ENCODE measurements around the gene GALNT18.

GALNT18 gene

GRCh38 chr11:11621573-11622339, at the start of gene GALNT18:
GALNT18 (minus strand) TSS chr11:11622005.
- DNase-seq, result peak; percentile 89

DNA sequence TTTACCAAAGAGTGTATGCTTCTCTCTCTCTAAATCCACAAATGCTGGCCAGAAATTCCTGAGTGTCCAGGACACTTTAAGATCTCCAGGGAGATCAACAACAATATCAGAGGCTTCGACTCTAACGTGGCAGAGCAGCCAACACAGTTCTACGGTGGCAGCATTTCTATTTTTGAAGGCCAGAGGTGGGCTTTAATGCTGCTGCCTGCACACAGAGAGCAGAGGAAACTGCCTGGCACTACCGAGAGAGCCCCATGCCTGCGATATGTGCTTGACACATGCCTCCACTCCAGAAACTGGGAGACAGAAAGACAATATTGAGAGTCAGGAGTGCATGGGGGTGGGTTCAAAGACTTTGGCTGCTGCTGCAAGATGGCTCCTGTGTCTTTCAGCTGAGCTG, 48.8 kb upstream of the GALNT18 start:
- no peak for DNase-seq

GRCh38 chr11:11669233-11669846, 47.5 kb upstream of the GALNT18 start:
- no peak for DNase-seq

DNA sequence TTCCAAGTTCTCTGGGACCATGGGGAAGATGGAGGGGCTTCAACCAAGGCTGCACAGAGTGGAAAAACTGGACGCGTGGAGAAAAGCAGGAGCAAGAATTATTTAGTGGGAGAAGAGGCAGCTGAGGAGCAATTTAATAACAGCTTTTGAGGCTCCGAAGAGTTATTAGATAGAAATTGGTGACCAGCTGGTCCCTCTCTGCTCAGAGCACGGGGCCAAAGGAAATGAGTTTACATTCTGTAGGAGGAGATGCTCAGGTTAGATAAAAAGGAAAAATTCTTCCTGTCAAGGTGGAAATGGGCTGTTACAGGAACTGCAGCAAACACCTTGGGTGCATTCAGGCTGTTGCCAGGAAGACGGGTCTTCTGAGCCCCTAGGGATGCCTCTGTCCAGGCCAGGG, 47.0 kb upstream of the GALNT18 start:
- no peak for DNase-seq

DNA sequence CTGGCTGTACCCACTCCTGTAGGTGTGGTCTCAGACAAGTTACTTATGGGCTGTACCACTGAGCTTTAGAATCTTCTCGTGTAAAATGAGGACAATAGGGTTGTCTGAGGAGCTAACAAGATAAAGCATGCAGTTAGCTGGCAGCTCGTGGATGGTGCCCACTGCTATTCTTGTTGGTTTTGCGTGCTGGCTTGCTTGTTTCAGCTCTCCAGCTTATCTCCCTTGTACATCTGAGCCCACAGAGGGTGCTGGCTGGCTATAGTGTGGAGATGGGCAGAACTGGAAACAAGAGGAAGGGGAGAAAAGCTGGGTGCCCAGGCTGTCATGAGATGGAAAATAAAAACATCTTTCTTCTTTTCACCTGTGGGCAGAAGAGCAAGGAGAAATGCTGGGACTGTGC, 46.5 kb upstream of the GALNT18 start:
- no peak for DNase-seq

DNA sequence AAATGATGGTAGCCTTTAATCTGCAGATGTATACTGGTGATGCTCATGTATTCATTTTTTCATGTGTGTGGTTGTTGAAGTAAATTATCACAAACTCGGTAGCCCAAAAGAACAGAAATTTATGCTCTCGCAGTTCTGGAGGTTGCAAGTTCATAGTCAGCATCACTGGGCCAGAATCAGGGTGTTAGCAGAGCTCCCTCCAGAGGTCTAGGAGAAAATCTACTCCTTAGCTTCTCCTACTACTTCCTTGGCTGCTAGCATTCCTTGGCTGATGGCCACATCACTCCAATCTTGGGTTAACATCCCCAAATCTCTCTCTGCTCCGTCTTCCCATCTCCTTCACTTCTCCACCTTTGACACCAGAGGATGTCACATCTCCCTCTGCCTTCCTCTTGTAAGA, 45.3 kb upstream of the GALNT18 start:
- no peak for DNase-seq

DNA sequence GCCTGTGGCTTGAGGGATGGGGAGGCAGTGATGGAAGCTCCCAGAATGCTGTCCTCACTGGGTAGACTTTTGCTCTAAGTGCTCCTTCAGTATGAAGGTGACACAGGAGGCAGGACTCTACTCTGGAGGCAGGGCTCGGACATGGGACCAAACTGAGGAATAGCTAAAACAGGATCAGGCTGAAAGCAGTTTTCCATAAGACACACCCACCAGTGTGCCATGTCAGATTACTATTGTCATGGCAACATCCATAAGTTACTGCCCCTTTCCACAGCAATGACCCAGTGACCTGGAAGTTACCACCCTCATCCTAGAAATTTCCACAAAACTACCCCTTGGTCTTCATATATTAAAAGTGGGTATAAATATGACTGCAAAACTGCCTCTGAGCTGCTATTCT, 43.6 kb upstream of the GALNT18 start:
- no peak for DNase-seq

DNA sequence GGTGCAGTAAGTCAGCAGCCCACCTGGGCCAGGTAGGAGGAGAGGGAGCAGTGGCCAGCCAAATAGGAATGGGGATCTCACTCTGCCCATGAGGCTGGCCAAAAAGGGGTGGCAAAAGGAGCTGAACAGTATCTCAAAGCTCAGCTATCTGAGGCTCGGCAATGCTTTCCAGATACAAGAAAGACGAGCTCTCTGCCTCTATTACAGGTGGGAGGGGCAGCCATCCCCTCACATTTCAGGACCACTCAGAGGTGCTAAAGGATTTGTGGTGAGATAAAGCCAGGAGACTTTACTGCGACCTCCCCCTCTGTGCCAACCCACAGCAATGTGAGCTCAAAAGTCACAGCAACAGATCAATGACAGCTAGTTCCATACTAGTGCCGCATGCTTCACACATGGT, 42.1 kb upstream of the GALNT18 start:
- DNase-seq, result no peak

- no peak for DNase-seq
These were observed 40.8 kb upstream of the GALNT18 start for GRCh38 chr11:11662578-11662977.

DNA sequence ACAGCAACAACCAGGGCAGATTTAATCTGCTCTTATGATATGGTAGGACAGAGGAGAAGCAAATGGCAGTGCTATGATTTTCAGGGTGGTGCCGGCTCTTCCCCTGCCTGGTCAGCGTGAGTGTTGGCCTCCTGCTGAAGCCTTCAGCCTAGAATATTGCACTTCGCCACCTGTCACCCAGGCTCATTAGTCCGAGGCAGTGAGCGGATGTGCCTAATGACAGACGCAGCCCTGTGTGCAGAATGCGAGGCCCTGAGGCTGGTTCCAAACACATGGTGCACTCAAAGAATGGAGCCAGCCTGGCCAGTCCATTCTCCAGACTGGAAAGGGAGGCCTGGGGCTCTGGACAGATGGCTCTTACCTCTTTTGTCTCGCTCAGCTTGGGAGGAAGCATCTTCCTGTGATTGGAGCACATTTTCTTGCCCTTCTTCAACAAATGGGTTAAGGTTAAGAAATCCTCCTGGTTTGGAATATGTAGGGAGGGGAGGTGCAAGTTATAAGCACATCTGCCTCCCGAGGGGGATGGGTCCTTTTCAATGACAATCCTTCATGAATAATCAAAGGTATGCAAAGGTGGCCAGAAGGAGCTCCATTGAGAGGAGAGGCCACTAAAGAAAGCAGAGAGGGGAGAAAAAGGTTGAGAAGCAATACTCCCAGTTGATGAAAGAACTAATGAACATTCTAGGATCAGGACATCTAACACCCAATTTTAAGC, 39.7 kb upstream of the GALNT18 start:
- DNase-seq, result no peak

DNA sequence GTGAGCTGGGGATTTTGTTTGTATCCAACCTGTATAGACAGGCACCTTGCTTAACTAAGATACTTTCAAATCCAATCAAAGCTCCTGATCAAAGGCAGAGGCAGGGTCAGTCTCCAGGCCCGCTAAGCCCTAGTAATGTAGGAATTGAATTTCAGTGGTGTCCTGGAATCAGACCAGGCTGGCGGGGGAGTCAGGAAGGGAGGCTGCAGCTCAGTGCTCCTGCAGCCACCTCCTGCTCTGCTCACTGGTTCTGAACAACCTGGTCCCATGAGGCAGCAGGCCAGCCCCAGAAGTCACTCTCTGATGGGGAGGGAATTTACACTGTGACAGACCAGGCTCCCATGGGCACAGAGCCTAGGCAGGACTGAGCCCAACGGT, 38.5 kb upstream of the GALNT18 start:
- DNase-seq, result no peak

- no peak for DNase-seq
These were observed 38.0 kb upstream of the GALNT18 start for GRCh38 chr11:11659567-11660362.

DNA sequence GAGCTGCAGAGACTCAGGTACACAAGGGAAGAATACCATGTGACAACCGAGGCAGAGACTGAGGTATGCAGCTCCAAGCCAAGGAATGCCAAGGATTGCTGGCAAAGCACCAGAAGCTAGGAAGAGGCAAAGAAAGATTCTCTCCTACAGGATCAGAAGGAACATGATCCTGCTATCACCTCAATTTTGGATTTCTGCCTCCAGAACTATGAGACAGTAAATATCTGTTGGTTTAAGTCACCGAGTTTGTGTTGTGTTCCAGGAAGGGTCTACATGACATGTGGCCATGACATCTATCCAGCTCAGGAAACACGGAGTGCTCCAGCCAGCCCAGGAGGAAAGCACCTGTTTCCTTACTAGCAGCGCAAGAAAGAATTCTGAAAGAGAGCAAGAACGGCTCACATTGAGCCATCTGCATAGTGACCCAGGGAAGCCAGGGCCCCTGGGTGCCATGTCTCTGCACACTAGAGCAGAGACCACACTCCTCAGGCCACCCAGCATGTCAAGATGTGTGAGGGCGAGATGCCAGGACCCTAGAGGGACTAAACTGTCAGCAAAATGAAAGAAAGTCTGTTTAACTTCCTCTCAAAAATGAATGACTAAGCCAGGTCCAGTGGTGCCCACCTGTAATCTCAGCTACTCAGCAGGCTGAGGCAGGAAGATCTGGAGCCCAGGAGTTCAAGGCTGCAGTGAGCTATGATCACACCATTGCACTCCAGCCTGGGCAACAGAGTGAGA, 35.6 kb upstream of the GALNT18 start:
- DNase-seq, result no peak

DNA sequence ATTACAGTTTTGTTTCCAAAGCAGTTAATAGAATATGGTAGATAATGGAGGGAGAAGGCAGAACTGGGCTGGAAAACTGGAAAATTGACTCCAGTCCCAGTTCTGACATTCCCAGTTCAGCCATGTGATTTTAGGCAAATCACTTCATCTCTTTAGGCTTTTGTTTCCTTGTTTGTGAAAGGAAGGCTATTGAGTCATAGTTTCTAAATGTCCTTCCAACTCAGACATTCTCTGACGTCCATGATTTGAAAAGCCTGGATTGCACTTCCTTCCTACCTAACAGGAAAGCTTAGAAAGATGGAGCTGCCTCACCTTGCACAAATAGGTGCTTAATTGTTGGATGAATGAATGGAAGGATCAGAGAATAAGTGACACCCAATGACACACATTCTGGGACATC, 19.8 kb upstream of the GALNT18 start:
- no peak for DNase-seq

DNA sequence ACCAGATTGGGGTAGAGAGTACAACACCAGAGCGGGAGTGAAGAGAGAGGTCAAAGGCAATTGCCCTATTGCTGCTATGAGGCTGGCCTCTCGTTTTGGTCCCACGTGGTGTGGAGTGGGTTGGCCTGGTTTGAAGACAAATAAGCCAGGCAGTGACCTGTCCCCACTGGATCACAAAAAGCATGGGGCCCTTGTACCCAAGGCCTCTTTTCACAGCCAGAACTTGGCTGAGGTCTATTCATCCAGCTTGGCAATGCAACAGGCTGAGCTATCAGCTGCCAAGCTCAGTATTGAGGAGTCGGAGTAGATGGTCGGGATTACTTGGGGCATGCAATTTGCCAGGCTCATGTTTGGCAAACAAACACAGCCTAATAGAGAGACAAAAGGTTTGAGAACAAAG, 19.2 kb upstream of the GALNT18 start:
- no peak for DNase-seq

GRCh38 chr11:11640152-11640551, 18.3 kb upstream of the GALNT18 start:
- DNase-seq, result no peak

GRCh38 chr11:11636671-11637070, 14.9 kb upstream of the GALNT18 start:
- DNase-seq, result no peak

DNA sequence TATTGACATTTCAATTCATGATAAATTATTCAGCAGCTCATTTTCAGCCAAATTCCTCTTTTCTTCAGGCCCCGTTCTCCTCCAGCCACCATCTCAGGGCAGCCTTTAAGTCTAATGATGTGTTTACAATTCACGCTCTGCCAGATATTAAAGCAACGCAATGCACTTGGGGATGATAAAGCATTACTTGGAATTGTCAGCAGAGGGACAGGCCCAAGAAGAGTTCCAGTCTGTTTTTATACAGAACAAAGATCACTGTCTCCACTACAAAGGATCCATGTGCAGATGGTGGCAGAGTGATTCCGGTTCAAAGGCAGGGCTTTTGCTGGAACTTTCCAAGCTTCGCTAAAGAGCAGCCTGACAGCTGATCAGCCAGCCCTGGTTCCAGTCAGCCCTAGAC, 13.6 kb upstream of the GALNT18 start:
- DNase-seq, result no peak

DNA sequence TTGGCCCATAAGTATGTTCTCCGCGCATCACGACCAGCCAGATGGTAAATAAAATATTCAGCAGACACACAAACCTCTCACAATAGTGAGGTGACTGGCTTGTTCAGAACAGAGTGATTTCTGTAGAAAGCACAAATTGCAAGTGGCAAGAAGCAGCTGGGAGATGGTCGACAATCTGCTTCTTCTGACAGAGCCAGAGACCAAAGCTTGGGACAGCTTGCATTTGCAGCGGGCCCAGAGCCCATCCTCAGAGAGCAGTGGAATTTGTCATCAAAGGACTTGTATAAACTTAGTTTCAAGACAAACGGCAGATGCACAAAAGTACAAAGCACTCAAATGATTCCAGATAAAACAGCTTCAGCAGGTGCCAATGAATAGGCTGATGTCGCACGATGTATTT, 7.6 kb upstream of the GALNT18 start:
- no peak for DNase-seq

- DNase-seq, result no peak
These were observed 6.8 kb upstream of the GALNT18 start for GRCh38 chr11:11628651-11629050.

GRCh38 chr11:11626128-11626527, 4.3 kb upstream of the GALNT18 start:
- DNase-seq, result no peak

DNA sequence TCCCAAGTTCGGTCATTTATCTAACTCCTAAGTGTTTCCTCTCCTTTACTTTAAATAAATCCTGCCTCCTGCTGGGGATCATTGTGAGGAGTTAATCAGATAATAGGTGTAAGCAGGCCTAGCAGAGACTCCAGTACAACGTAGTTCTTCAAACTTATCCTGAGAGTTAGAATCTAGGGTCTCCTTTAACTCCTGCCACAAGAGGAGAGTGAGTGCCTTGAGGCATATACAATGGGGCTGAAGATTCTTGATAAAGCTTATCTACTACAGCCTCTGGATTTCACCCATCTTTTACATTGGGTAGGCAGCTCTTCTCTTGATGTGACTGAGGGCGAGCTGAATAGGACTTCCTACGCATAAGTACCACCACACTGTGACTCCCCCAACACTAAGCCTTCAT, 3.1 kb upstream of the GALNT18 start:
- no peak for DNase-seq

DNA sequence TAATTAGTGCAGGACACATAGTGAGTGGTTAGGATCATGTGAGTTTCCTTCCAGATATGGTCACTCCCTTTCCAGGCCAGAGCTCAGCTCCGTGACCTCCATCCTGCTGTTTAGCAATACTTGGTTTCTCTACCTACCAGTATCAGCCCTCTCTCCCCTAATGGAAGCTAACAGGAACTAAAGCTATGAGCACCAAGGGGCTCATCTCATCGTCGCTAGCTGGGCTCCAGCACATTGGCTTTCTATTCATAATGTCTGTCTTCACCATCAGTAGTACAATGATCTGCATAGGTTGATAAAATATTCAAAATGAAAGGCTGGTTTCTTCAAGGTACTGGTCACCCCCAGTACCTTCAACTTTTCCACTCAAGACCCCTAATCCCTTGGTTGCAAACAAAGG, 2.4 kb upstream of the GALNT18 start:
- DNase-seq, result no peak

All from activated CD4-positive, alpha-beta T cell treated with anti-CD3 and anti-CD28 coated beads for 48 hours (primary cell).